Neural cell (in vitro differentiated cells): Measurements from ENCODE around the gene ASCL5. TPM values are rescaled to one million over a fixed set of nuclear protein-coding genes. Genes with fewer than 3 reads are reported as not detected.

Experiments
- H2AFZ ChIP-seq: fragments of 200-600, 300-800 bp; sonication (generic), shearing (Covaris generic); 2 replicates; pipeline ENCODE4 v1.6.0; 2014; ENCODE audit warnings: low read depth, mild to moderate bottlenecking, antibody characterized with exemption, low read length, moderate library complexity
- H3F3A ChIP-seq: fragments of 200-600 bp; shearing (Covaris generic); 2 replicates; pipeline ENCODE4 v1.6.1; 2016; ENCODE audit warnings: mild to moderate bottlenecking, moderate library complexity, mixed read lengths, antibody characterized with exemption, low read length; ENCODE audit not compliant: insufficient read depth, poor library complexity, severe bottlenecking
- H3K27ac ChIP-seq: fragments of 200-600, 300-800 bp; sonication (generic), shearing (Covaris generic); 2 replicates; pipeline ENCODE4 v1.5.1; 2014; ENCODE audit warnings: mild to moderate bottlenecking, low read length, moderate library complexity
- H3K27me3 ChIP-seq: fragments of 300-800, 200-600 bp; sonication (generic), shearing (Covaris generic); 2 replicates; pipeline ENCODE4 v1.6.0; 2014; ENCODE audit warnings: mild to moderate bottlenecking, low read depth, low read length, moderate library complexity; ENCODE audit not compliant: insufficient read depth
- H3K36me3 ChIP-seq: fragments of 300-800, 200-600 bp; sonication (generic), shearing (Covaris generic); 2 replicates; pipeline ENCODE4 v1.5.1; 2014; ENCODE audit warnings: mild to moderate bottlenecking, antibody characterized with exemption, low read length, moderate library complexity; ENCODE audit not compliant: insufficient read depth
- H3K4me2 ChIP-seq: fragments of 300-800, 200-600 bp; sonication (generic), shearing (Covaris generic); 2 replicates; pipeline ENCODE4 v1.6.0; 2014; ENCODE audit warnings: mild to moderate bottlenecking, low read length
- H3K4me3 ChIP-seq: fragments of 300-800, 200-600 bp; sonication (generic), shearing (Covaris generic); 2 replicates; pipeline ENCODE4 v1.5.1; 2014; ENCODE audit warnings: mild to moderate bottlenecking, low read length, moderate library complexity
- H3K79me2 ChIP-seq: fragments of 200-600 bp; shearing (Covaris generic); replicated peaks from 2 replicates; pipeline ENCODE4 v1.6.0; 2014; ENCODE audit warnings: mild to moderate bottlenecking, low read length, moderate library complexity; ENCODE audit not compliant: insufficient read depth
- H3K9ac ChIP-seq: fragments of 300-800, 200-600 bp; sonication (generic), shearing (Covaris generic); 2 replicates; pipeline ENCODE4 v1.6.1; 2016; ENCODE audit warnings: mild to moderate bottlenecking, low read length, mixed read lengths
- H3K9me2 ChIP-seq: fragments of 200-600 bp; shearing (Covaris generic); 2 replicates; pipeline ENCODE4 v1.6.1; 2016; ENCODE audit warnings: mild to moderate bottlenecking, low read length, mixed read lengths; ENCODE audit not compliant: insufficient read depth
- H3K9me3 ChIP-seq: fragments of 200-600, 300-800 bp; sonication (generic), shearing (Covaris generic); 2 replicates; pipeline ENCODE4 v1.6.1; 2016; ENCODE audit warnings: mild to moderate bottlenecking, mixed run types, low read length, moderate library complexity, mixed read lengths
- H4K20me1 ChIP-seq: fragments of 200-600 bp; shearing (Covaris generic); 2 replicates; pipeline ENCODE4 v1.6.1; 2016; ENCODE audit warnings: mild to moderate bottlenecking, mixed run types; ENCODE audit not compliant: insufficient read depth
- CTCF ChIP-seq: fragments of 450-650 bp; IDR thresholded peaks from 2 replicates; pipeline ENCODE4 v1.5.1; 2014; ENCODE audit warnings: antibody characterized with exemption, mild to moderate bottlenecking, moderate library complexity; ENCODE audit not compliant: poor library complexity, severe bottlenecking
- EP300 ChIP-seq: fragments of 450-650 bp; conservative IDR thresholded peaks from 2 replicates; pipeline ENCODE4 v1.6.1; 2014; ENCODE audit warnings: antibody characterized with exemption, mild to moderate bottlenecking, moderate library complexity; ENCODE audit not compliant: poor library complexity, severe bottlenecking
- EZH2 ChIP-seq: fragments of 200-600, 300-800 bp; shearing (Covaris generic), sonication (generic); IDR thresholded peaks from 2 replicates; pipeline ENCODE4 v1.6.1; 2014; ENCODE audit warnings: antibody characterized with exemption, low read length, borderline replicate concordance, mild to moderate bottlenecking; ENCODE audit not compliant: insufficient read depth, poor library complexity, severe bottlenecking
- MXI1 ChIP-seq: fragments of 450-650 bp; conservative IDR thresholded peaks from 2 replicates; pipeline ENCODE4 v1.6.1; 2014; ENCODE audit warnings: antibody characterized with exemption, mild to moderate bottlenecking; ENCODE audit not compliant: poor library complexity, severe bottlenecking
- POLR2AphosphoS5 ChIP-seq: IDR thresholded peaks from 2 replicates; pipeline ENCODE4 v1.6.1; 2012
- RAD21 ChIP-seq: fragments of 450-650 bp; conservative IDR thresholded peaks from 2 replicates; pipeline ENCODE4 v1.6.1; 2014; ENCODE audit warnings: antibody characterized with exemption, mild to moderate bottlenecking, moderate library complexity
- REST ChIP-seq: IDR thresholded peaks from 2 replicates; pipeline ENCODE4 v1.6.1; 2012; ENCODE audit warnings: borderline replicate concordance
- SMC3 ChIP-seq: fragments of 450-650 bp; conservative IDR thresholded peaks from 2 replicates; pipeline ENCODE4 v1.6.1; 2014; ENCODE audit warnings: antibody characterized with exemption, mild to moderate bottlenecking, moderate library complexity; ENCODE audit not compliant: poor library complexity
- TAF1 ChIP-seq: IDR thresholded peaks from 2 replicates; pipeline ENCODE4 v1.6.1; 2012; ENCODE audit warnings: low read depth
- polyA plus RNA-seq: library from polyadenylated mRNA; depleted of rRNA; stranded (reverse); fragments of >200 nt; gene quantifications from 2 replicates; pipeline ENCODE4 v1.2.3, GENCODE V29; 2014

Gene ASCL5
- polyA plus RNA-seq, 1 donor from 2014 or later = not detected

GRCh38 chr1:201157949-201158348, 31.0 kb upstream of the ASCL5 start:
- no peaks in the 10 kb centered on the region for H3K27me3 ChIP-seq

GRCh38 chr1:201156819-201157218, 29.8 kb upstream of the ASCL5 start:
- Histone ChIP-seq H3K9ac (no peak overlapping the region), H3K4me2 (no peak overlapping the region), H2AFZ (no peak overlapping the region), H3F3A (no peaks in the 10 kb centered on the region), H3K9me3 (no peaks in the 10 kb centered on the region), H3K27me3 (no peaks in the 10 kb centered on the region), H3K79me2 (peaks cover 11% of the 10 kb centered on the region), H3K9me2 (no peaks in the 10 kb centered on the region), H3K36me3 (no peaks in the 10 kb centered on the region), H3K27ac (no peak overlapping the region), H4K20me1 (no peaks in the 10 kb centered on the region), H3K4me3 (no peak overlapping the region)
- no peak for TF ChIP-seq SMC3
- no peak for TF ChIP-seq RAD21
- no peak for TF ChIP-seq EZH2
- TF ChIP-seq REST = no peak
- TF ChIP-seq MXI1 = no peak
- TF ChIP-seq TAF1 = no peak
- no peak for TF ChIP-seq POLR2AphosphoS5
- no peak for TF ChIP-seq EP300

More at GRCh38 chr1:201157949-201158348, 31.0 kb upstream of the ASCL5 start:
- Histone ChIP-seq H3K9me3 (no peaks in the 10 kb centered on the region), H3K79me2 (peaks cover 9% of the 10 kb centered on the region), H3K9ac (no peak overlapping the region), H4K20me1 (no peaks in the 10 kb centered on the region), H3F3A (no peaks in the 10 kb centered on the region), H3K4me2 (no peak overlapping the region), H3K9me2 (no peaks in the 10 kb centered on the region), H2AFZ (no peak overlapping the region), H3K36me3 (no peaks in the 10 kb centered on the region), H3K4me3 (no peak overlapping the region), H3K27ac (no peak overlapping the region)
- TF ChIP-seq POLR2AphosphoS5 (no peak), EZH2 (no peak), REST (no peak), MXI1 (no peak), TAF1 (no peak), RAD21 (no peak), SMC3 (no peak), EP300 (no peak), CTCF (no peak)
